ENCODE results near the gene MGLL. TPM values are rescaled to one million over a fixed set of nuclear protein-coding genes. Genes with fewer than 3 reads are reported as not detected.

MGLL gene
- total and polyA plus RNA-seq, 9 of the 15 experiments (the other 6 are each of a cell fraction or from before 2014, with no cell fraction given): 0.12 to 0.32 (median 0.18) TPM; not detected in 6

GRCh38 chr3:127688022-127688415 is 134.3 kb downstream of the MGLL start:
- DNase-seq (ENCODE audit: extremely low read depth in 1 of 4, low spot score in 3 of 4) (no peak), FAIRE-seq (no peak), ATAC-seq (no peak)
- Histone ChIP-seq H3K27ac (ENCODE audit: extremely low read depth, low read depth, low read length) (no peak overlapping the region), H3K36me3 (ENCODE audit: control insufficient read depth, insufficient read depth, low read length) (no peaks in the 10 kb centered on the region), H3K27me3 (ENCODE audit: control insufficient read depth in 2 of 2, insufficient read depth in 2 of 2, low read length in 2 of 2) (peaks cover 0 to 20% of the 10 kb centered on the region in 2 experiments; a peak in 4 of 5 replicates), H3K79me2 (ENCODE audit: control insufficient read depth, insufficient read depth, low read length) (no peaks in the 10 kb centered on the region), H2AFZ (ENCODE audit: low read depth, low read length) (no peak overlapping the region), H3K9ac (ENCODE audit: insufficient read depth in 1 of 2, low read depth in 2 of 2, low read length in 2 of 2) (no peak overlapping the region), H4K20me1 (replicated peaks; ENCODE audit: control insufficient read depth, insufficient read depth, low read length) (no peaks in the 10 kb centered on the region), H3K9me1 (ENCODE audit: control insufficient read depth, insufficient read depth, low read length) (no peaks in the 10 kb centered on the region), H3K4me1 (replicated peaks in 1 of 2; ENCODE audit: control insufficient read depth in 2 of 2, insufficient read depth in 2 of 2, low read length in 2 of 2) (no peaks in the 10 kb centered on the region), H3K9me3 (replicated peaks; ENCODE audit: control insufficient read depth, insufficient read depth, low read depth, low read length) (no peaks in the 10 kb centered on the region), H3K4me2 (ENCODE audit: insufficient read depth, low read length) (no peak overlapping the region), H3K4me3 (no peak overlapping the region)
- intact Hi-C loops (cut with micrococcal nuclease): loop anchor here (10.0 kb wide), 1 partner anchor 277 kb away; no protein-coding TSS in a partner anchor
- WGBS (ENCODE audit: insufficient coverage, low coverage, missing lambda C conversion rate): 0% methylated on average over 2 of the region's 2 CpGs
- ChIA-PET CTCF (ENCODE audit: low intra/inter-chr PET ratio) (no interaction called here), POLR2A (interaction anchor here (0.7 kb wide), 1 partner anchor 129 kb away, joined by 3 read pairs; no protein-coding TSS in a partner anchor)
- BruUV-seq (replicated peaks): no TSS peak
- in situ Hi-C loops (cut with MboI): no loop called here
- TF ChIP-seq ZEB2 (IDR thresholded peaks at IDR 0.05) (no peak), ZNF764 (CRISPR knock-in tag; IDR thresholded peaks at IDR 0.05; ENCODE audit: low read depth) (no peak), ZBTB33 (CRISPR knock-in tag; IDR thresholded peaks at IDR 0.05) (no peak), NELFE (IDR thresholded peaks at IDR 0.05; ENCODE audit: insufficient read depth, insufficient read length) (no peak), ZNF644 (tag; IDR thresholded peaks at IDR 0.05; ENCODE audit: low read depth) (no peak), LCOR (CRISPR knock-in tag; IDR thresholded peaks at IDR 0.05) (no peak), SAP30 (IDR thresholded peaks at IDR 0.05; ENCODE audit: borderline replicate concordance, insufficient read depth, low read depth, low read length, poor library complexity, severe bottlenecking) (no peak), SRSF9 (IDR thresholded peaks at IDR 0.05; ENCODE audit: borderline replicate concordance, low read depth, low read length) (no peak), USF2 (CRISPR knock-in tag; IDR thresholded peaks at IDR 0.05) (no peak), JUN (IDR thresholded peaks at IDR 0.05; ENCODE audit: borderline replicate concordance, low read depth, low read length) (no peak), JUN (CRISPR knock-in tag; IDR thresholded peaks at IDR 0.05; ENCODE audit: borderline replicate concordance) (no peak), STAT5B (CRISPR knock-in tag; IDR thresholded peaks at IDR 0.05) (no peak), DACH1 (IDR thresholded peaks at IDR 0.05; ENCODE audit: partially characterized antibody) (no peak), HMG20A (CRISPR knock-in tag; conservative IDR thresholded peaks at IDR 0.05) (no peak), GTF2B (IDR thresholded peaks at IDR 0.05; ENCODE audit: extremely low read depth, insufficient read length) (no peak), NFIX (CRISPR knock-in tag; IDR thresholded peaks at IDR 0.05; ENCODE audit: low read depth) (no peak)
- TF ChIP-seq, protein P1, sequence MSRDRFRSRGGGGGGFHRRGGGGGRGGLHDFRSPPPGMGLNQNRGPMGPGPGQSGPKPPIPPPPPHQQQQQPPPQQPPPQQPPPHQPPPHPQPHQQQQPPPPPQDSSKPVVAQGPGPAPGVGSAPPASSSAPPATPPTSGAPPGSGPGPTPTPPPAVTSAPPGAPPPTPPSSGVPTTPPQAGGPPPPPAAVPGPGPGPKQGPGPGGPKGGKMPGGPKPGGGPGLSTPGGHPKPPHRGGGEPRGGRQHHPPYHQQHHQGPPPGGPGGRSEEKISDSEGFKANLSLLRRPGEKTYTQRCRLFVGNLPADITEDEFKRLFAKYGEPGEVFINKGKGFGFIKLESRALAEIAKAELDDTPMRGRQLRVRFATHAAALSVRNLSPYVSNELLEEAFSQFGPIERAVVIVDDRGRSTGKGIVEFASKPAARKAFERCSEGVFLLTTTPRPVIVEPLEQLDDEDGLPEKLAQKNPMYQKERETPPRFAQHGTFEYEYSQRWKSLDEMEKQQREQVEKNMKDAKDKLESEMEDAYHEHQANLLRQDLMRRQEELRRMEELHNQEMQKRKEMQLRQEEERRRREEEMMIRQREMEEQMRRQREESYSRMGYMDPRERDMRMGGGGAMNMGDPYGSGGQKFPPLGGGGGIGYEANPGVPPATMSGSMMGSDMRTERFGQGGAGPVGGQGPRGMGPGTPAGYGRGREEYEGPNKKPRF (IDR thresholded peaks at IDR 0.05; ENCODE audit: low read depth, low read length): no peak
